ENCODE data around the gene STUM. TPM values are rescaled to one million over a fixed set of nuclear protein-coding genes. Genes with fewer than 3 reads are reported as not detected.

STUM gene
- polyA plus RNA-seq, 1 experiment = not detected

GRCh38 chr1:226641671-226642231 lies 93.2 kb downstream of the STUM start:
- POLR2A ChIA-PET = no interaction called here
- CTCF ChIA-PET = interaction anchor here (0.7 to 3.1 kb wide), 10 partner anchors 9 to 200 kb away, joined by 3 to 16 read pairs (median 4); no protein-coding TSS in a partner anchor
- Histone ChIP-seq H3K4me3 (ENCODE audit: low read depth, low read length) (no peak overlapping the region), H3K27me3 (ENCODE audit: control insufficient read depth, insufficient read depth, low read length) (no peaks in the 10 kb centered on the region), H3K36me3 (ENCODE audit: control insufficient read depth, insufficient read depth, low read length) (no peaks in the 10 kb centered on the region; the same call in 1 of the 2 replicates)
- DNase-seq (ENCODE audit: low read depth) = no peak
- no peak for TF ChIP-seq CTCF (IDR thresholded peaks at IDR 0.05; ENCODE audit: insufficient read depth, low read depth, low read length)

- TF ChIP-seq CTCF (IDR thresholded peaks at IDR 0.05; ENCODE audit: insufficient read depth, low read depth, low read length) = no peak
- Histone ChIP-seq H3K27me3 (ENCODE audit: control insufficient read depth, insufficient read depth, low read length) (no peaks in the 10 kb centered on the region), H3K36me3 (ENCODE audit: control insufficient read depth, insufficient read depth, low read length) (no peaks in the 10 kb centered on the region; the same call in 1 of the 2 replicates), H3K4me3 (ENCODE audit: low read depth, low read length) (no peak overlapping the region)
- no peak for DNase-seq (ENCODE audit: low read depth)
- ChIA-PET POLR2A (no interaction called here), CTCF (interaction anchor here (0.7 to 3.1 kb wide), 7 partner anchors 9 to 185 kb away, joined by 3 to 16 read pairs (median 4); no protein-coding TSS in a partner anchor)
Measured at GRCh38 chr1:226642421-226642820, 93.9 kb downstream of the STUM start.

GRCh38 chr1:226643177-226643576 lies 94.6 kb downstream of the STUM start:
- TF ChIP-seq CTCF (IDR thresholded peaks at IDR 0.05; ENCODE audit: insufficient read depth, low read depth, low read length) = no peak
- no peaks in the 10 kb centered on the region; the same call in 1 of the 2 replicates for H3K36me3 ChIP-seq (ENCODE audit: control insufficient read depth, insufficient read depth, low read length)
- H3K27me3 ChIP-seq (ENCODE audit: control insufficient read depth, insufficient read depth, low read length) = no peaks in the 10 kb centered on the region
- CTCF ChIA-PET = interaction anchor here (2.4 to 2.8 kb wide), 3 partner anchors 10 to 186 kb away, joined by 10 to 11 read pairs (median 11); no protein-coding TSS in a partner anchor
- DNase-seq (ENCODE audit: low read depth) = no peak
- POLR2A ChIA-PET = no interaction called here
- H3K4me3 ChIP-seq (ENCODE audit: low read depth, low read length) = no peak overlapping the region

- H3K4me3 ChIP-seq (ENCODE audit: low read depth, low read length) = no peak overlapping the region
- H3K36me3 ChIP-seq (ENCODE audit: control insufficient read depth, insufficient read depth, low read length) = no peaks in the 10 kb centered on the region; the same call in 1 of the 2 replicates
- no peak for TF ChIP-seq CTCF (IDR thresholded peaks at IDR 0.05; ENCODE audit: insufficient read depth, low read depth, low read length)
- DNase-seq (ENCODE audit: low read depth) = no peak
- POLR2A ChIA-PET = no interaction called here
- no peaks in the 10 kb centered on the region for H3K27me3 ChIP-seq (ENCODE audit: control insufficient read depth, insufficient read depth, low read length)
- CTCF ChIA-PET = interaction anchor here (2.4 to 2.8 kb wide), 3 partner anchors 11 to 185 kb away, joined by 10 to 11 read pairs (median 11); no protein-coding TSS in a partner anchor
Measured at GRCh38 chr1:226643611-226644540, 95.3 kb downstream of the STUM start.

All from BJ (cell line).